ENCODE data around the gene UNC93B1. TPM values are rescaled to one million over a fixed set of nuclear protein-coding genes. Genes with fewer than 3 reads are reported as not detected.

UNC93B1 gene
- total RNA-seq, 1 donor from 2014 or later: 12.3 TPM

- Mint-ChIP-seq H3K4me1 (ENCODE audit: low read depth) (peaks cover 15% of the 10 kb centered on the region), H3K27me3 (ENCODE audit: low read depth) (no peaks in the 10 kb centered on the region), H3K36me3 (ENCODE audit: low read depth) (no peaks in the 10 kb centered on the region), H3K27ac (no peak overlapping the region), H3K9me3 (no peaks in the 10 kb centered on the region), H3K4me3 (ENCODE audit: low read depth) (no peak overlapping the region)
- DNase-seq (ENCODE audit: low spot score): no peak
- intact Hi-C loops (cut with micrococcal nuclease): no loop called here
These were observed 21.1 kb upstream of the UNC93B1 start for GRCh38 chr11:68025047-68025446.

- no peaks in the 10 kb centered on the region for H3K36me3 Mint-ChIP-seq (ENCODE audit: low read depth)
These were observed 20.6 kb upstream of the UNC93B1 start for GRCh38 chr11:68024508-68024907.

GRCh38 chr11:68022531-68022930, 18.6 kb upstream of the UNC93B1 start:
- Mint-ChIP-seq H3K27ac (no peak overlapping the region), H3K36me3 (ENCODE audit: low read depth) (no peaks in the 10 kb centered on the region), H3K4me3 (ENCODE audit: low read depth) (no peak overlapping the region), H3K4me1 (ENCODE audit: low read depth) (no peaks in the 10 kb centered on the region), H3K9me3 (no peaks in the 10 kb centered on the region), H3K27me3 (ENCODE audit: low read depth) (no peaks in the 10 kb centered on the region)
- intact Hi-C loops (cut with micrococcal nuclease): no loop called here
- DNase-seq (ENCODE audit: low spot score): no peak

More at GRCh38 chr11:68024508-68024907, 20.6 kb upstream of the UNC93B1 start:
- H3K27me3 Mint-ChIP-seq (ENCODE audit: low read depth): no peaks in the 10 kb centered on the region
- no peak overlapping the region for H3K4me3 Mint-ChIP-seq (ENCODE audit: low read depth)
- H3K9me3 Mint-ChIP-seq: no peaks in the 10 kb centered on the region
- no peak for DNase-seq (ENCODE audit: low spot score)
- H3K4me1 Mint-ChIP-seq (ENCODE audit: low read depth): peaks cover 12% of the 10 kb centered on the region
- H3K27ac Mint-ChIP-seq: no peak overlapping the region
- intact Hi-C loops (cut with micrococcal nuclease): no loop called here

- no peaks in the 10 kb centered on the region for H3K4me1 Mint-ChIP-seq (ENCODE audit: low read depth)
- H3K27me3 Mint-ChIP-seq (ENCODE audit: low read depth): no peaks in the 10 kb centered on the region
- H3K4me3 Mint-ChIP-seq (ENCODE audit: low read depth): no peak overlapping the region
- intact Hi-C loops (cut with micrococcal nuclease): no loop called here
- H3K27ac Mint-ChIP-seq: no peak overlapping the region
- no peaks in the 10 kb centered on the region for H3K9me3 Mint-ChIP-seq
- no peaks in the 10 kb centered on the region for H3K36me3 Mint-ChIP-seq (ENCODE audit: low read depth)
- no peak for DNase-seq (ENCODE audit: low spot score)
These were observed 17.4 kb upstream of the UNC93B1 start for GRCh38 chr11:68021167-68021787.

- no peak for DNase-seq (ENCODE audit: low spot score)
- intact Hi-C loops (cut with micrococcal nuclease): no loop called here
- Mint-ChIP-seq H3K4me3 (ENCODE audit: low read depth) (no peak overlapping the region), H3K27me3 (ENCODE audit: low read depth) (no peaks in the 10 kb centered on the region), H3K36me3 (ENCODE audit: low read depth) (no peaks in the 10 kb centered on the region), H3K27ac (no peak overlapping the region), H3K4me1 (ENCODE audit: low read depth) (no peaks in the 10 kb centered on the region), H3K9me3 (no peaks in the 10 kb centered on the region)
These were observed 16.7 kb upstream of the UNC93B1 start for GRCh38 chr11:68020575-68020974.

- no peak for DNase-seq (ENCODE audit: low spot score)
- H3K36me3 Mint-ChIP-seq (ENCODE audit: low read depth): no peaks in the 10 kb centered on the region
- intact Hi-C loops (cut with micrococcal nuclease): no loop called here
- H3K27ac Mint-ChIP-seq: no peak overlapping the region
- H3K27me3 Mint-ChIP-seq (ENCODE audit: low read depth): no peaks in the 10 kb centered on the region
- no peaks in the 10 kb centered on the region for H3K9me3 Mint-ChIP-seq
- no peaks in the 10 kb centered on the region for H3K4me1 Mint-ChIP-seq (ENCODE audit: low read depth)
- H3K4me3 Mint-ChIP-seq (ENCODE audit: low read depth): no peak overlapping the region
These were observed 15.6 kb upstream of the UNC93B1 start for GRCh38 chr11:68019486-68019885.

- Mint-ChIP-seq H3K4me1 (ENCODE audit: low read depth) (no peaks in the 10 kb centered on the region), H3K9me3 (no peaks in the 10 kb centered on the region), H3K36me3 (ENCODE audit: low read depth) (no peaks in the 10 kb centered on the region), H3K27ac (no peak overlapping the region), H3K4me3 (ENCODE audit: low read depth) (no peak overlapping the region), H3K27me3 (ENCODE audit: low read depth) (no peaks in the 10 kb centered on the region)
- intact Hi-C loops (cut with micrococcal nuclease): no loop called here
- DNase-seq (ENCODE audit: low spot score): no peak
These were observed 14.9 kb upstream of the UNC93B1 start for GRCh38 chr11:68018730-68019190.

- Mint-ChIP-seq H3K36me3 (ENCODE audit: low read depth) (no peaks in the 10 kb centered on the region), H3K4me3 (ENCODE audit: low read depth) (no peak overlapping the region), H3K27ac (no peak overlapping the region), H3K9me3 (no peaks in the 10 kb centered on the region), H3K4me1 (ENCODE audit: low read depth) (no peaks in the 10 kb centered on the region), H3K27me3 (ENCODE audit: low read depth) (no peaks in the 10 kb centered on the region)
- intact Hi-C loops (cut with micrococcal nuclease): no loop called here
- DNase-seq (ENCODE audit: low spot score): no peak
These were observed 14.3 kb upstream of the UNC93B1 start for GRCh38 chr11:68017980-68018729.

- H3K27me3 Mint-ChIP-seq (ENCODE audit: low read depth): no peaks in the 10 kb centered on the region
- H3K27ac Mint-ChIP-seq: no peak overlapping the region
- H3K9me3 Mint-ChIP-seq: no peaks in the 10 kb centered on the region
- no peak for DNase-seq (ENCODE audit: low spot score)
- H3K36me3 Mint-ChIP-seq (ENCODE audit: low read depth): no peaks in the 10 kb centered on the region
- intact Hi-C loops (cut with micrococcal nuclease): no loop called here
- no peaks in the 10 kb centered on the region for H3K4me1 Mint-ChIP-seq (ENCODE audit: low read depth)
- H3K4me3 Mint-ChIP-seq (ENCODE audit: low read depth): no peak overlapping the region
These were observed 13.3 kb upstream of the UNC93B1 start for GRCh38 chr11:68016904-68017817.

GRCh38 chr11:68016161-68016903, 12.4 kb upstream of the UNC93B1 start:
- H3K27ac Mint-ChIP-seq: no peak overlapping the region
- no peak for DNase-seq (ENCODE audit: low spot score)
- H3K4me3 Mint-ChIP-seq (ENCODE audit: low read depth): no peak overlapping the region
- H3K4me1 Mint-ChIP-seq (ENCODE audit: low read depth): no peaks in the 10 kb centered on the region
- no peaks in the 10 kb centered on the region for H3K9me3 Mint-ChIP-seq
- intact Hi-C loops (cut with micrococcal nuclease): no loop called here
- no peaks in the 10 kb centered on the region for H3K27me3 Mint-ChIP-seq (ENCODE audit: low read depth)
- no peaks in the 10 kb centered on the region for H3K36me3 Mint-ChIP-seq (ENCODE audit: low read depth)

GRCh38 chr11:68015467-68015866, 11.6 kb upstream of the UNC93B1 start:
- Mint-ChIP-seq H3K36me3 (ENCODE audit: low read depth) (no peaks in the 10 kb centered on the region), H3K27ac (no peak overlapping the region), H3K9me3 (no peaks in the 10 kb centered on the region), H3K4me1 (ENCODE audit: low read depth) (no peaks in the 10 kb centered on the region), H3K27me3 (ENCODE audit: low read depth) (no peaks in the 10 kb centered on the region), H3K4me3 (ENCODE audit: low read depth) (no peak overlapping the region)
- intact Hi-C loops (cut with micrococcal nuclease): no loop called here
- DNase-seq (ENCODE audit: low spot score): no peak

GRCh38 chr11:68014947-68015447, 11.1 kb upstream of the UNC93B1 start:
- intact Hi-C loops (cut with micrococcal nuclease): no loop called here
- no peaks in the 10 kb centered on the region for H3K9me3 Mint-ChIP-seq
- no peak for DNase-seq (ENCODE audit: low spot score)
- H3K4me1 Mint-ChIP-seq (ENCODE audit: low read depth): no peaks in the 10 kb centered on the region
- no peak overlapping the region for H3K4me3 Mint-ChIP-seq (ENCODE audit: low read depth)
- no peaks in the 10 kb centered on the region for H3K27me3 Mint-ChIP-seq (ENCODE audit: low read depth)
- no peaks in the 10 kb centered on the region for H3K36me3 Mint-ChIP-seq (ENCODE audit: low read depth)
- H3K27ac Mint-ChIP-seq: no peak overlapping the region

Data from activated T-helper 2 cell treated with anti-CD3 and anti-CD28 coated beads, Interferon-gamma antibody, Interleukin-2, Interleukin-4, amounts not matched to agents 10 μg/mL and 5 μg/mL and 100 μg/mL, durations not matched to agents 14 hours and 24 hours and 36 hours (primary cell).